ENCODE measurements around the gene SGCD. TPM values are rescaled to one million over a fixed set of nuclear protein-coding genes. Genes with fewer than 3 reads are reported as not detected.

The SGCD gene
- total RNA-seq, 1 experiment from 2014 or later: not detected

DNA sequence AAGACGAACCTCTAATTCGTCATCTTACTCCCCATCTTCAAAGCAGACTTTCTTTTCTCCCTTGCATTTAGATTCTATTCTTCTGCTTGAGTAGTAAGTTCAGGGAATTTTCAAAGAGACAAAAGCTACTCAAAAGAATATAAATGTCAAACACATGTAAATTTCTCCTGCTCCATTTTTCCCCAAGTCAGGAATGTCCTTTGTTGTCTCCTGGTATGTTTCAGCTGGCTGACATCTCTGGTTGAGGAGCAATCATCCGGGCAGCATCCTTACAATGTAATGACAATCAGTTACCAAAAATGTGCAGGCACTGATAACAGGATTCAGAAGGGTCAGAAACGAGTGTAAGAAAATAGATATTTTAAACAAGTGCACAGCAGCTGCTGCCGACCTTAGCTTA is 475.5 kb downstream of the SGCD start:
- no peak for ATAC-seq
- TF ChIP-seq TCF7L2 (IDR thresholded peaks at IDR 0.05; ENCODE audit: low read depth, low read length) (no peak), POLR2AphosphoS5 (IDR thresholded peaks at IDR 0.05; ENCODE audit: low read depth, low read length) (no peak), SIN3A (IDR thresholded peaks at IDR 0.05; ENCODE audit: borderline replicate concordance, insufficient read depth, low read depth, low read length) (no peak)
- TF ChIP-seq, protein P1, sequence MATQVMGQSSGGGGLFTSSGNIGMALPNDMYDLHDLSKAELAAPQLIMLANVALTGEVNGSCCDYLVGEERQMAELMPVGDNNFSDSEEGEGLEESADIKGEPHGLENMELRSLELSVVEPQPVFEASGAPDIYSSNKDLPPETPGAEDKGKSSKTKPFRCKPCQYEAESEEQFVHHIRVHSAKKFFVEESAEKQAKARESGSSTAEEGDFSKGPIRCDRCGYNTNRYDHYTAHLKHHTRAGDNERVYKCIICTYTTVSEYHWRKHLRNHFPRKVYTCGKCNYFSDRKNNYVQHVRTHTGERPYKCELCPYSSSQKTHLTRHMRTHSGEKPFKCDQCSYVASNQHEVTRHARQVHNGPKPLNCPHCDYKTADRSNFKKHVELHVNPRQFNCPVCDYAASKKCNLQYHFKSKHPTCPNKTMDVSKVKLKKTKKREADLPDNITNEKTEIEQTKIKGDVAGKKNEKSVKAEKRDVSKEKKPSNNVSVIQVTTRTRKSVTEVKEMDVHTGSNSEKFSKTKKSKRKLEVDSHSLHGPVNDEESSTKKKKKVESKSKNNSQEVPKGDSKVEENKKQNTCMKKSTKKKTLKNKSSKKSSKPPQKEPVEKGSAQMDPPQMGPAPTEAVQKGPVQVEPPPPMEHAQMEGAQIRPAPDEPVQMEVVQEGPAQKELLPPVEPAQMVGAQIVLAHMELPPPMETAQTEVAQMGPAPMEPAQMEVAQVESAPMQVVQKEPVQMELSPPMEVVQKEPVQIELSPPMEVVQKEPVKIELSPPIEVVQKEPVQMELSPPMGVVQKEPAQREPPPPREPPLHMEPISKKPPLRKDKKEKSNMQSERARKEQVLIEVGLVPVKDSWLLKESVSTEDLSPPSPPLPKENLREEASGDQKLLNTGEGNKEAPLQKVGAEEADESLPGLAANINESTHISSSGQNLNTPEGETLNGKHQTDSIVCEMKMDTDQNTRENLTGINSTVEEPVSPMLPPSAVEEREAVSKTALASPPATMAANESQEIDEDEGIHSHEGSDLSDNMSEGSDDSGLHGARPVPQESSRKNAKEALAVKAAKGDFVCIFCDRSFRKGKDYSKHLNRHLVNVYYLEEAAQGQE (IDR thresholded peaks at IDR 0.05; ENCODE audit: insufficient read depth in 1 of 2, low read depth in 2 of 2, low read length in 1 of 2): no peak
- TF ChIP-seq, protein P2, sequence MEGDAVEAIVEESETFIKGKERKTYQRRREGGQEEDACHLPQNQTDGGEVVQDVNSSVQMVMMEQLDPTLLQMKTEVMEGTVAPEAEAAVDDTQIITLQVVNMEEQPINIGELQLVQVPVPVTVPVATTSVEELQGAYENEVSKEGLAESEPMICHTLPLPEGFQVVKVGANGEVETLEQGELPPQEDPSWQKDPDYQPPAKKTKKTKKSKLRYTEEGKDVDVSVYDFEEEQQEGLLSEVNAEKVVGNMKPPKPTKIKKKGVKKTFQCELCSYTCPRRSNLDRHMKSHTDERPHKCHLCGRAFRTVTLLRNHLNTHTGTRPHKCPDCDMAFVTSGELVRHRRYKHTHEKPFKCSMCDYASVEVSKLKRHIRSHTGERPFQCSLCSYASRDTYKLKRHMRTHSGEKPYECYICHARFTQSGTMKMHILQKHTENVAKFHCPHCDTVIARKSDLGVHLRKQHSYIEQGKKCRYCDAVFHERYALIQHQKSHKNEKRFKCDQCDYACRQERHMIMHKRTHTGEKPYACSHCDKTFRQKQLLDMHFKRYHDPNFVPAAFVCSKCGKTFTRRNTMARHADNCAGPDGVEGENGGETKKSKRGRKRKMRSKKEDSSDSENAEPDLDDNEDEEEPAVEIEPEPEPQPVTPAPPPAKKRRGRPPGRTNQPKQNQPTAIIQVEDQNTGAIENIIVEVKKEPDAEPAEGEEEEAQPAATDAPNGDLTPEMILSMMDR (IDR thresholded peaks at IDR 0.05): no peak
- Histone ChIP-seq H3K27ac (ENCODE audit: low read length) (no peak overlapping the region), H3K36me3 (ENCODE audit: control insufficient read depth, insufficient read depth, low read length) (no peaks in the 10 kb centered on the region), H3K4me1 (ENCODE audit: control insufficient read depth, insufficient read depth, low read length) (no peaks in the 10 kb centered on the region), H3K27me3 (ENCODE audit: control insufficient read depth, insufficient read depth, low read length) (no peaks in the 10 kb centered on the region), H3K4me3 (ENCODE audit: low read depth in 2 of 2, low read length in 2 of 2) (no peak overlapping the region), H3K9me3 (ENCODE audit: control insufficient read depth, insufficient read depth, low read depth, low read length) (no peaks in the 10 kb centered on the region)
- ChIA-PET CTCF (no interaction called here), POLR2A (no interaction called here)
- intact Hi-C loops (cut with micrococcal nuclease; ENCODE audit: unreplicated experiment): no loop called here
- no TSS peak for BruUV-seq (replicated peaks)
- in situ Hi-C loops (cut with HindIII; ENCODE audit: low pct_unique_long_range_greater_than_20kb, low sequenced_read_pairs): no loop called here
- DNase-seq (ENCODE audit: low read depth, low spot score): no peak

DNA sequence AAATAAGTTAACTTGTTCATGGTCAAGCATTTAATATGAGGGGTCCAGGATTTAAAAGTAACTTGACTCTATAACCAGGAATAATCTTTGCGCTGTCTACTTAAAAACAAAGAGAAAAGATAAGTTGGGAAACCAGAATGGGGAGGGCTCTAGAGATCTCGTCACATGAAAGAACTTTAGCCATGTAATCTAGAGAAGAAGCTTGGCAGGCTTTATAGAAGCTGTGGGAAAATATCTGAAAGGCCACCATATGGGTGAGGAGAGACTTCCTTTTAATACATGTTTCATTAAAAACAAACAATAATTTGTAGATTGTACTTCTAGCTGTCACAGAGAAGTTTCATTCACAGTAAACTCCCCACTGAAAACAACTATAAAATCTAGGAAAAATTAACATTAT is 476.4 kb downstream of the SGCD start:
- ChIA-PET CTCF (no interaction called here), POLR2A (no interaction called here)
- Histone ChIP-seq H3K27ac (ENCODE audit: low read length) (no peak overlapping the region), H3K27me3 (ENCODE audit: control insufficient read depth, insufficient read depth, low read length) (no peaks in the 10 kb centered on the region), H3K4me1 (ENCODE audit: control insufficient read depth, insufficient read depth, low read length) (no peaks in the 10 kb centered on the region), H3K9me3 (ENCODE audit: control insufficient read depth, insufficient read depth, low read depth, low read length) (no peaks in the 10 kb centered on the region), H3K4me3 (ENCODE audit: low read depth in 2 of 2, low read length in 2 of 2) (no peak overlapping the region), H3K36me3 (ENCODE audit: control insufficient read depth, insufficient read depth, low read length) (no peaks in the 10 kb centered on the region)
- no TSS peak for BruUV-seq (replicated peaks)
- no peak for ATAC-seq
- TF ChIP-seq SIN3A (IDR thresholded peaks at IDR 0.05; ENCODE audit: borderline replicate concordance, insufficient read depth, low read depth, low read length) (no peak), POLR2AphosphoS5 (IDR thresholded peaks at IDR 0.05; ENCODE audit: low read depth, low read length) (no peak), TCF7L2 (IDR thresholded peaks at IDR 0.05; ENCODE audit: low read depth, low read length) (no peak)
- TF ChIP-seq, protein P1 (IDR thresholded peaks at IDR 0.05; ENCODE audit: insufficient read depth in 1 of 2, low read depth in 2 of 2, low read length in 1 of 2): no peak
- TF ChIP-seq, protein P2 (IDR thresholded peaks at IDR 0.05): no peak
- intact Hi-C loops (cut with micrococcal nuclease; ENCODE audit: unreplicated experiment): no loop called here
- in situ Hi-C loops (cut with HindIII; ENCODE audit: low pct_unique_long_range_greater_than_20kb, low sequenced_read_pairs): no loop called here
- DNase-seq (ENCODE audit: low read depth, low spot score): no peak

All from Panc1 (cell line).